PC-9 (cell line): Measurements from ENCODE around the gene ZNF101. TPM values are rescaled to one million over a fixed set of nuclear protein-coding genes. Genes with fewer than 3 reads are reported as not detected.

Experiments
- BruUV-seq: library from RNA; stranded (reverse); fragments of 400-500 nt; replicated peaks from 2 replicates; lab custom pipeline; 2021; lab: Mats Ljungman, UMichigan
- CTCF ChIA-PET: fragments of 300-600 bp; sonication (Branson Sonifier 250); formaldehyde crosslinking; loops from one replicate; lab custom pipeline; 2022; ENCODE audit warnings: antibody characterized with exemption; lab: Charles Lee
- POLR2A ChIA-PET: fragments of 300-600 bp; sonication (Branson Sonifier 250); formaldehyde crosslinking; loops from one replicate; lab custom pipeline; 2022; ENCODE audit warnings: antibody characterized with exemption; ENCODE audit not compliant: unreplicated experiment; lab: Charles Lee
- DNase-seq, 2 experiments: peaks; one replicate each; pipeline versions ENCODE4 v3.0.0 to v3.0.0-alpha.2; 2015 to 2022; ENCODE audit warnings: mixed read lengths in 1 of 2
- H2AFZ ChIP-seq: fragments of 200-600 bp; sonication (generic); 2 replicates; pipeline ENCODE4 v1.8.1; 2017; ENCODE audit warnings: antibody characterized with exemption
- H3F3A ChIP-seq: fragments of 200-600 bp; sonication (generic); 2 replicates; pipeline ENCODE4 v1.8.1; 2017; ENCODE audit warnings: antibody characterized with exemption, mild to moderate bottlenecking, low read depth; ENCODE audit not compliant: insufficient read depth
- H3K27ac ChIP-seq: fragments of 200-600 bp; sonication (generic); 2 replicates; pipeline ENCODE4 v1.6.1; 2016; ENCODE audit warnings: mixed run types
- H3K27me3 ChIP-seq: fragments of 200-600 bp; sonication (generic); 2 replicates; pipeline ENCODE4 v1.6.1; 2016; ENCODE audit warnings: low read depth, mixed run types; ENCODE audit not compliant: insufficient read depth
- H3K36me3 ChIP-seq: fragments of 200-600 bp; sonication (generic); 2 replicates; pipeline ENCODE4 v1.6.1; 2016; ENCODE audit warnings: low read depth, mixed run types
- H3K4me1 ChIP-seq: fragments of 200-600 bp; sonication (generic); replicated peaks from 2 replicates; pipeline ENCODE4 v1.6.1; 2016; ENCODE audit warnings: mixed run types; ENCODE audit not compliant: insufficient read depth
- H3K4me2 ChIP-seq: fragments of 200-600 bp; sonication (generic); 2 replicates; pipeline ENCODE4 v1.6.1; 2017; ENCODE audit warnings: mixed run types
- H3K4me3 ChIP-seq: fragments of 200-600 bp; sonication (generic); 2 replicates; pipeline ENCODE4 v1.6.1; 2016; ENCODE audit warnings: mixed run types
- H3K79me2 ChIP-seq: fragments of 200-600 bp; sonication (generic); 2 replicates; pipeline ENCODE4 v1.6.1; 2017; ENCODE audit warnings: low read depth, mixed run types
- H3K9me2 ChIP-seq: fragments of 200-600 bp; sonication (generic); 2 replicates; pipeline ENCODE4 v1.8.1; 2017; ENCODE audit warnings: mild to moderate bottlenecking; ENCODE audit not compliant: insufficient read depth
- H3K9me3 ChIP-seq: fragments of 200-600 bp; sonication (generic); 2 replicates; pipeline ENCODE4 v1.8.1; 2016; ENCODE audit warnings: low read depth; ENCODE audit not compliant: insufficient read depth
- H4K20me1 ChIP-seq: fragments of 200-600 bp; sonication (generic); 2 replicates; pipeline ENCODE4 v1.8.1; 2017; ENCODE audit not compliant: insufficient read depth
- EZH2 ChIP-seq: fragments of 200-600 bp; sonication (generic); IDR thresholded peaks from 2 replicates; pipeline ENCODE4 v1.8.0; 2017; ENCODE audit warnings: antibody characterized with exemption, low read depth
- intact Hi-C: fragments of 100-400 bp; cut with micrococcal nuclease; formaldehyde crosslinking; loops from one replicate; pipeline ENCODE4 v1.10.0; 2022; ENCODE audit not compliant: unreplicated experiment
- total RNA-seq: library from RNA; stranded (reverse); gene quantifications from 2 replicates; pipeline ENCODE4 v1.2.3, GENCODE V29; 2021
- TF ChIP-seq, protein P1 (sequence below): fragments of 200-600 bp; sonication (generic); conservative IDR thresholded peaks from 2 replicates; pipeline ENCODE4 v1.6.1; 2017; ENCODE audit warnings: mixed run types, antibody characterized with exemption, mild to moderate bottlenecking, moderate library complexity

The ZNF101 gene
- total RNA-seq, 1 experiment from 2014 or later, result 9.3 TPM

DNA sequence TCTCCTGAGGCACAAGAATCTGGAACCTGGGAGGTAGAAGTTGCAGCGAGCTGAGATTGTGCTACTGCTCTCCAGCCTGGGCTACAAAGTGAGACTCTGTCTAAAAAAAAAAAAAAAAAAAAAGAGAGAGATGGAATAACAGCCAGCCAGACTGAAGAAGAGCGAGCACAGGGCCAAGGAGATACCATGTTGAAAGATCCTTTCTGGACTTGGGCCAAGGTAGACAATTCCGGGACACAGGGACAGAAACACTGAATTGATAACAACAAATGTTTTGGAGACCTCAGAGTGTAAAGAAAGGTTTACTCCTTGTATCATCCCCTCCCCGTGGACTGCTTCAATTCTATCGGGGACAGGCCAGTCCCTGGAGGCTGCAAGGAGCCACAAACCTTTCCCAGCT, 45.3 kb upstream of the ZNF101 start:
- H3K27me3 ChIP-seq, result no peaks in the 10 kb centered on the region
- H3K9me3 ChIP-seq, result no peaks in the 10 kb centered on the region
- peaks cover 11% of the 10 kb centered on the region for H3K4me1 ChIP-seq
- H3K9me2 ChIP-seq, result no peaks in the 10 kb centered on the region
- no peaks in the 10 kb centered on the region for H4K20me1 ChIP-seq
- H3F3A ChIP-seq, result peaks cover 25% of the 10 kb centered on the region
- intact Hi-C loops, result no loop called here
- DNase-seq, result no peak
- ChIA-PET CTCF (no interaction called here), POLR2A (no interaction called here)
- H2AFZ ChIP-seq, result no peak overlapping the region
- no TSS peak for BruUV-seq
- H3K4me2 ChIP-seq, result no peak overlapping the region
- H3K4me3 ChIP-seq, result no peak overlapping the region
- no peaks in the 10 kb centered on the region for H3K36me3 ChIP-seq
- H3K27ac ChIP-seq, result no peak overlapping the region
- no peak for TF ChIP-seq EZH2
- TF ChIP-seq, protein P1, sequence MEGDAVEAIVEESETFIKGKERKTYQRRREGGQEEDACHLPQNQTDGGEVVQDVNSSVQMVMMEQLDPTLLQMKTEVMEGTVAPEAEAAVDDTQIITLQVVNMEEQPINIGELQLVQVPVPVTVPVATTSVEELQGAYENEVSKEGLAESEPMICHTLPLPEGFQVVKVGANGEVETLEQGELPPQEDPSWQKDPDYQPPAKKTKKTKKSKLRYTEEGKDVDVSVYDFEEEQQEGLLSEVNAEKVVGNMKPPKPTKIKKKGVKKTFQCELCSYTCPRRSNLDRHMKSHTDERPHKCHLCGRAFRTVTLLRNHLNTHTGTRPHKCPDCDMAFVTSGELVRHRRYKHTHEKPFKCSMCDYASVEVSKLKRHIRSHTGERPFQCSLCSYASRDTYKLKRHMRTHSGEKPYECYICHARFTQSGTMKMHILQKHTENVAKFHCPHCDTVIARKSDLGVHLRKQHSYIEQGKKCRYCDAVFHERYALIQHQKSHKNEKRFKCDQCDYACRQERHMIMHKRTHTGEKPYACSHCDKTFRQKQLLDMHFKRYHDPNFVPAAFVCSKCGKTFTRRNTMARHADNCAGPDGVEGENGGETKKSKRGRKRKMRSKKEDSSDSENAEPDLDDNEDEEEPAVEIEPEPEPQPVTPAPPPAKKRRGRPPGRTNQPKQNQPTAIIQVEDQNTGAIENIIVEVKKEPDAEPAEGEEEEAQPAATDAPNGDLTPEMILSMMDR, result no peak
- H3K79me2 ChIP-seq, result no peaks in the 10 kb centered on the region

DNA sequence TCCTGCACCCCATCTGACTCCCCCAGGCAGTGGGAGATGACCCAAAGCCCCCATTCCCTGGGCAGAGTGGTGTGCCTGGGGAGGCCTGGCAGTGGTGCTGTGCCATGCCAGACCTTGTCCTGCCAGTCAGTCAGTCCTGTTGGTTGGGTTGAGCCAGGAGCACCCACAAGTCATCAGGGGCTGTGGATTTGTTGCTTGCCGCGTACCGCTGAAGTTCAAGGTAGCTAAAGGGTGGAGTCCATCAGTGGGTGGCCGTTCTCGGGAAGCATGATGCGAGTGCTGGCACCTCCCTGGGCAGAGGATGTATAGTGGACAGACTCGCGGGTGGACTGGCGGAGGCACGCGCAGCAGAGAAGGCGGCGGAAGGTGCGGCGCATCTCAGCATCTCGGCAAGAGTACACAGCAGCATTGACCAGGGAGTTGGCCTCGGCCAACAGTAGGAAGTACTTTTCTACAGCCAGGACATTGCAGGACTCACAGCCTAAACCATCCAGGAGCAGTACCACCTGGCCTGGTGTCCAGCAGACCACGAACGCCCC, 44.5 kb upstream of the ZNF101 start:
- Histone ChIP-seq H3K4me2 (no peak overlapping the region), H4K20me1 (no peaks in the 10 kb centered on the region), H2AFZ (no peak overlapping the region), H3K36me3 (no peaks in the 10 kb centered on the region), H3K27ac (no peak overlapping the region), H3K27me3 (no peaks in the 10 kb centered on the region), H3K9me2 (no peaks in the 10 kb centered on the region), H3K4me1 (peaks cover 7% of the 10 kb centered on the region; the same call in 1 of the 2 replicates), H3K79me2 (no peaks in the 10 kb centered on the region), H3K9me3 (no peaks in the 10 kb centered on the region), H3F3A (peaks cover 29% of the 10 kb centered on the region), H3K4me3 (no peak overlapping the region)
- no peak for TF ChIP-seq EZH2
- TF ChIP-seq, protein P1, result no peak
- intact Hi-C loops, result no loop called here
- DNase-seq, result no peak
- CTCF ChIA-PET, result no interaction called here
- BruUV-seq, result no TSS peak
- POLR2A ChIA-PET, result no interaction called here

DNA sequence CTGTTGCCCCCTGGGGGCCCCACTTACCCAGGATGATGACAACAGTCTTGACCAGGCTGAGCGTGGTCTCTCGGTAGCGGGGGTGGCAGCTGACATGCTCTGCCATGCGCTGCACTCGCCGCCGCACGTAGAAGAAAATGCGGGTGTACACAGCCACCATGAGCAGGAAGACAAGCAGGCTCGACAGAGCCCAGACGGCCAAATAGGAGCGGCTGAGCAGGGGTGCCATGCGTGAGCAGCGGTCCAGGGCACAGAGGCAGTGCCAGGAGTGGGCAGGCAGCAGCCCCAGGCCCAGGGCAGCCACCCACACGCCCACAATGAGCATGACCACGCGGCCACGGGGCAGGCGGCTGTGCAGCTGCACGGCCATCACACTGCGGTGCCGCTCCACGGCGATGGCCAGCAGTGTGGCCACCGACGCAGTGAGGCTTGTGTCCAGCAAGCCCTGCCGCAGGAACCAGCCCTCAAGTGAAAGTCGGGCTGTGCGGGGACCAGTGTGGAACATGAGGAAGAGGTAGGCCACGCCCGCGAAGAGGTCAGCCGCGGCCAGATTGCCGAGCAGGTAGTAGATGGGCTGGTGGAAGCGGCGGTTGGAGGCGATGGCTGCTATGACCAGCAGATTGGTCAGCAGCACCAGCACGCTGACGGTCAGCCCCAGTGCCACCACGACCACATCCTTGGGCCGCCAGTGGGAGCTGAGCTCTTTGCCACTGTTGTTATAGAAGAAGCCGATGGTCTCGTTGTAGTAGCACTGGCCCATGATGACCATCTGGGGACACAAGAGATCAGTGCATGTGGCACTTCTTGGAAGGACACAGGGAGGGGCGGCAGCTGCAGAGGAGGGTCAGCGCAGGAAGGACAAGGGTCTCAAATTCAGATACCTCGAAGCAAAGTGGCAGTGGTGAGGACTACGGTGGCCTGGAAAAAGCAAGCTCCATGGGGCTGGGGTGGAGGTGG, 41.8 kb upstream of the ZNF101 start:
- no peak overlapping the region for H2AFZ ChIP-seq
- peaks cover 35% of the 10 kb centered on the region; the same call in 1 of the 2 replicates for H3F3A ChIP-seq
- peaks cover 5% of the 10 kb centered on the region; the same call in 1 of the 2 replicates for H3K4me1 ChIP-seq
- TSS peak; percentile 29 for BruUV-seq
- CTCF ChIA-PET, result no interaction called here
- no peaks in the 10 kb centered on the region for H3K79me2 ChIP-seq
- POLR2A ChIA-PET, result no interaction called here
- H3K9me3 ChIP-seq, result no peaks in the 10 kb centered on the region
- H3K4me2 ChIP-seq, result peak overlapping the region; percentile 90
- intact Hi-C loops, result no loop called here
- no peaks in the 10 kb centered on the region for H3K27me3 ChIP-seq
- DNase-seq, result no peak
- H3K27ac ChIP-seq, result 0 out of 2 replicates have a peak overlapping the region, but pooled peaks have one; percentile 84
- H3K9me2 ChIP-seq, result no peaks in the 10 kb centered on the region
- TF ChIP-seq, protein P1, result no peak
- H4K20me1 ChIP-seq, result no peaks in the 10 kb centered on the region
- peak overlapping the region; percentile 68; the same call in 1 of the 2 replicates for H3K4me3 ChIP-seq
- no peaks in the 10 kb centered on the region for H3K36me3 ChIP-seq
